Panc1 (cell line): ENCODE measurements around the gene DHRS7. TPM values are rescaled to one million over a fixed set of nuclear protein-coding genes. Genes with fewer than 3 reads are reported as not detected.

Source experiments
- ATAC-seq: fragments of 200-7000 bp; cut with Tn5 transposase; 2 replicates; pipeline ENCODE4 v1.9.1; 2020; ENCODE audit warnings: mild to moderate bottlenecking, moderate library complexity
- BruUV-seq: library from RNA; stranded (reverse); fragments of 400-500 nt; replicated peaks from 2 replicates; lab custom pipeline; 2021; lab: Mats Ljungman, UMichigan
- CTCF ChIA-PET: fragments of 300-600 bp; sonication (Branson Sonifier 250); formaldehyde crosslinking; loops from one replicate; lab custom pipeline; 2022; ENCODE audit warnings: antibody characterized with exemption; lab: Charles Lee
- POLR2A ChIA-PET: fragments of 300-600 bp; sonication (Branson Sonifier 250); formaldehyde crosslinking; loops from one replicate; lab custom pipeline; 2022; ENCODE audit warnings: antibody characterized with exemption; lab: Charles Lee
- DNase-seq: peaks from one replicate; pipeline ENCODE4 v3.0.0-alpha.2; 2010; ENCODE audit warnings: low read depth, low spot score
- H3K27ac ChIP-seq: 2 replicates; pipeline ENCODE4 v1.5.1; 2011; ENCODE audit warnings: mild to moderate bottlenecking, low read length, inconsistent platforms
- H3K27me3 ChIP-seq: fragments of 200-500 bp; sonication (Bioruptor generic); 2 replicates; pipeline ENCODE4 v1.6.0; 2014; ENCODE audit warnings: low read length, inconsistent platforms; ENCODE audit not compliant: control insufficient read depth, insufficient read depth
- H3K36me3 ChIP-seq: fragments of 200-500 bp; sonication (Bioruptor generic); 2 replicates; pipeline ENCODE4 v1.5.1; 2014; ENCODE audit warnings: inconsistent platforms, mild to moderate bottlenecking, low read length, moderate library complexity; ENCODE audit not compliant: control insufficient read depth, insufficient read depth
- H3K4me1 ChIP-seq: 2 replicates; pipeline ENCODE4 v1.5.1; 2011; ENCODE audit warnings: inconsistent platforms, mild to moderate bottlenecking, low read length, moderate library complexity; ENCODE audit not compliant: control insufficient read depth, insufficient read depth
- H3K4me3 ChIP-seq, 2 experiments: 2 replicates each; pipeline ENCODE4 v1.5.1; 2011 to 2012; ENCODE audit warnings: low read depth in 2 of 2, low read length in 2 of 2, mild to moderate bottlenecking in 2 of 2, inconsistent platforms in 1 of 2, moderate library complexity in 1 of 2
- H3K9me3 ChIP-seq: fragments of 200-500 bp; sonication (Bioruptor generic); 2 replicates; pipeline ENCODE4 v1.5.1; 2014; ENCODE audit warnings: low read depth, mild to moderate bottlenecking, inconsistent platforms, low read length, moderate library complexity; ENCODE audit not compliant: control insufficient read depth, insufficient read depth
- POLR2AphosphoS5 ChIP-seq: IDR thresholded peaks from 2 replicates; pipeline ENCODE4 v1.6.1; 2012; ENCODE audit warnings: mild to moderate bottlenecking, low read depth, low read length, moderate library complexity
- SIN3A ChIP-seq: IDR thresholded peaks from 2 replicates; pipeline ENCODE4 v1.6.1; 2012; ENCODE audit warnings: low read depth, mild to moderate bottlenecking, low read length, moderate library complexity, borderline replicate concordance; ENCODE audit not compliant: insufficient read depth
- TCF7L2 ChIP-seq: IDR thresholded peaks from 2 replicates; pipeline ENCODE4 v1.6.1; 2011; ENCODE audit warnings: mild to moderate bottlenecking, low read depth, low read length, inconsistent platforms
- in situ Hi-C: cut with HindIII; loops from 2 replicates; pipeline ENCODE4 v1.10.0; 2016; ENCODE audit warnings: low sequenced_read_pairs, low pct_unique_long_range_greater_than_20kb
- intact Hi-C: fragments of 100-400 bp; cut with micrococcal nuclease; formaldehyde crosslinking; loops from one replicate; pipeline ENCODE4 v1.10.0; 2022; ENCODE audit not compliant: unreplicated experiment
- total RNA-seq: library from RNA; stranded (reverse); gene quantifications from one replicate; pipeline ENCODE4 v1.2.1, GENCODE V29; 2021; ENCODE audit not compliant: unreplicated experiment
- TF ChIP-seq, protein P1 (sequence below), 2 experiments: IDR thresholded peaks; 2 replicates each; pipeline ENCODE4 v1.6.1; 2011 to 2012; ENCODE audit warnings: low read depth in 2 of 2, control low read depth in 1 of 2, low read length in 1 of 2, mild to moderate bottlenecking in 1 of 2, moderate library complexity in 1 of 2; ENCODE audit not compliant: insufficient read depth in 1 of 2
- TF ChIP-seq, protein P2 (sequence below): fragments of 450-650 bp; IDR thresholded peaks from 2 replicates; pipeline ENCODE4 v1.5.1; 2017; ENCODE audit warnings: mild to moderate bottlenecking

The DHRS7 gene
- total RNA-seq, 1 experiment from 2014 or later = 34.5 TPM

DNA sequence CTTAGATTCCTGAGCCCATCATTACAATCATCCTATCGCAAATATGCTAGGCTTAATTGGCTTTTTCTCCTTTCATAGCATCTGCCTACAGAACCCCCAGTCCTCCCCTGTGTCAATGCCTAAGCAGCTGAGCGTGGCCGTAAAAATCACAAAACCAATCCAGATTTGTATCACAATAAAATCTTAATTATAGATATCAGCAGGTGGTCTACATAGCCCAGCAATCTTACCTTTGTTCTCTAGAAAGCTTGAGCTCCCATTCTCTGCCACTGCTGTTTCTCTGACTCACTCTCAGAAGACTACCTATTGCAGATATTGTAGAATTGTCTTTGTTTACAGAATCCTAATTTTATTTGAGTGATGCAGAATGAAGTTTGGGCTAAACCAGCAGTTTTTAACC lies 46.0 kb upstream of the DHRS7 start:
- intact Hi-C loops (no loop called here), in situ Hi-C loops (no loop called here)
- no peak for DNase-seq
- no peak overlapping the region for H3K4me3 ChIP-seq
- H3K4me1 ChIP-seq = no peaks in the 10 kb centered on the region
- CTCF ChIA-PET = no interaction called here
- BruUV-seq = no TSS peak
- H3K27ac ChIP-seq = no peak overlapping the region
- no peak for ATAC-seq
- POLR2A ChIA-PET = no interaction called here
- no peaks in the 10 kb centered on the region for H3K36me3 ChIP-seq
- H3K27me3 ChIP-seq = no peaks in the 10 kb centered on the region
- no peaks in the 10 kb centered on the region for H3K9me3 ChIP-seq
- TF ChIP-seq, protein P1, sequence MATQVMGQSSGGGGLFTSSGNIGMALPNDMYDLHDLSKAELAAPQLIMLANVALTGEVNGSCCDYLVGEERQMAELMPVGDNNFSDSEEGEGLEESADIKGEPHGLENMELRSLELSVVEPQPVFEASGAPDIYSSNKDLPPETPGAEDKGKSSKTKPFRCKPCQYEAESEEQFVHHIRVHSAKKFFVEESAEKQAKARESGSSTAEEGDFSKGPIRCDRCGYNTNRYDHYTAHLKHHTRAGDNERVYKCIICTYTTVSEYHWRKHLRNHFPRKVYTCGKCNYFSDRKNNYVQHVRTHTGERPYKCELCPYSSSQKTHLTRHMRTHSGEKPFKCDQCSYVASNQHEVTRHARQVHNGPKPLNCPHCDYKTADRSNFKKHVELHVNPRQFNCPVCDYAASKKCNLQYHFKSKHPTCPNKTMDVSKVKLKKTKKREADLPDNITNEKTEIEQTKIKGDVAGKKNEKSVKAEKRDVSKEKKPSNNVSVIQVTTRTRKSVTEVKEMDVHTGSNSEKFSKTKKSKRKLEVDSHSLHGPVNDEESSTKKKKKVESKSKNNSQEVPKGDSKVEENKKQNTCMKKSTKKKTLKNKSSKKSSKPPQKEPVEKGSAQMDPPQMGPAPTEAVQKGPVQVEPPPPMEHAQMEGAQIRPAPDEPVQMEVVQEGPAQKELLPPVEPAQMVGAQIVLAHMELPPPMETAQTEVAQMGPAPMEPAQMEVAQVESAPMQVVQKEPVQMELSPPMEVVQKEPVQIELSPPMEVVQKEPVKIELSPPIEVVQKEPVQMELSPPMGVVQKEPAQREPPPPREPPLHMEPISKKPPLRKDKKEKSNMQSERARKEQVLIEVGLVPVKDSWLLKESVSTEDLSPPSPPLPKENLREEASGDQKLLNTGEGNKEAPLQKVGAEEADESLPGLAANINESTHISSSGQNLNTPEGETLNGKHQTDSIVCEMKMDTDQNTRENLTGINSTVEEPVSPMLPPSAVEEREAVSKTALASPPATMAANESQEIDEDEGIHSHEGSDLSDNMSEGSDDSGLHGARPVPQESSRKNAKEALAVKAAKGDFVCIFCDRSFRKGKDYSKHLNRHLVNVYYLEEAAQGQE (IDR thresholded peaks at IDR 0.05; ENCODE audit: insufficient read depth in 1 of 2, low read depth in 2 of 2, low read length in 1 of 2) = no peak
- TF ChIP-seq TCF7L2 = no peak
- no peak for TF ChIP-seq SIN3A
- TF ChIP-seq POLR2AphosphoS5 = no peak
- TF ChIP-seq, protein P2, sequence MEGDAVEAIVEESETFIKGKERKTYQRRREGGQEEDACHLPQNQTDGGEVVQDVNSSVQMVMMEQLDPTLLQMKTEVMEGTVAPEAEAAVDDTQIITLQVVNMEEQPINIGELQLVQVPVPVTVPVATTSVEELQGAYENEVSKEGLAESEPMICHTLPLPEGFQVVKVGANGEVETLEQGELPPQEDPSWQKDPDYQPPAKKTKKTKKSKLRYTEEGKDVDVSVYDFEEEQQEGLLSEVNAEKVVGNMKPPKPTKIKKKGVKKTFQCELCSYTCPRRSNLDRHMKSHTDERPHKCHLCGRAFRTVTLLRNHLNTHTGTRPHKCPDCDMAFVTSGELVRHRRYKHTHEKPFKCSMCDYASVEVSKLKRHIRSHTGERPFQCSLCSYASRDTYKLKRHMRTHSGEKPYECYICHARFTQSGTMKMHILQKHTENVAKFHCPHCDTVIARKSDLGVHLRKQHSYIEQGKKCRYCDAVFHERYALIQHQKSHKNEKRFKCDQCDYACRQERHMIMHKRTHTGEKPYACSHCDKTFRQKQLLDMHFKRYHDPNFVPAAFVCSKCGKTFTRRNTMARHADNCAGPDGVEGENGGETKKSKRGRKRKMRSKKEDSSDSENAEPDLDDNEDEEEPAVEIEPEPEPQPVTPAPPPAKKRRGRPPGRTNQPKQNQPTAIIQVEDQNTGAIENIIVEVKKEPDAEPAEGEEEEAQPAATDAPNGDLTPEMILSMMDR = no peak

DNA sequence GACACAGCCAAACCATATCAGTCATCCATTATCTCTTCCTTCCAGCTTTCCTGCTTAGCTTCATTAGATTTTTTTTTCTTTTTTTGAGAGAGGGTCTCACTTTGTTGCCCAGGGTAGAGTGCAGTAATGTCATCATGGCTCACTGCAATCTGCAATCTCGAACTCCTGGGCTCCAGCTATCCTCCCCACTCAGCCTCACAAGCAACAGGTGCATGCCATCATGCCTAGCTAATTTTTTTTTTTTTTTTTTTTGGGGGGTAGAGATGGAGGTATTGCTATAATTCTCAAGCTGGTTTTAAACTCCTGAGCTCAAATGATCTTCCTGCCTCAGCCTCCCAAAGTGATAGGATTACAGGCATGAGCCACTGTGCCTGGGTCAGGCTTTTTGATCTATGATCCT lies 45.5 kb upstream of the DHRS7 start:
- Histone ChIP-seq H3K27ac (no peak overlapping the region), H3K9me3 (no peaks in the 10 kb centered on the region), H3K36me3 (no peaks in the 10 kb centered on the region), H3K4me3 (no peak overlapping the region), H3K27me3 (no peaks in the 10 kb centered on the region), H3K4me1 (no peaks in the 10 kb centered on the region)
- in situ Hi-C loops (no loop called here), intact Hi-C loops (no loop called here)
- TF ChIP-seq, protein P2 = no peak
- no TSS peak for BruUV-seq
- ATAC-seq (no peak), DNase-seq (no peak)
- ChIA-PET POLR2A (no interaction called here), CTCF (no interaction called here)
